ENCODE data around the gene CEP162.

DNA sequence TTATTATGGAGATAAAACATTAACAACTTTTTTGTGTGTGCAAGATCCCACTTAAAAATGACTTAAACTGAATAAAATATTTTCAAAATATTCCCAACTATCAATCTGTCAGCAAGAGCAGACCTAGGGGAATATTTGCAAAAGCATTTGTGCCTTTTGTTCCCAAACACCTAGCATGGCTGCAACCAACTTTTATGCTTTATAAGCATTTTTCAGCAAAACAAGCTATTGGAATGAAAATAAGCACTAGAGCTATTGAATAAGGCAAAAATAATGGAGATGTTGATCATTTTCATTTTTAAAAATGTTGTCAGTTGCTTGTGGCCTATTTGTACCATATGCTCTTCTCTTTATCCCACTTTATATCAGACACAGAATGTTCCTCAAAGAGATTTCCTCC lies 28.2 kb upstream of the CEP162 start:
- no peak for TF ChIP-seq POLR2AphosphoS5 (IDR thresholded peaks at IDR 0.05)
- TF ChIP-seq, protein P1, sequence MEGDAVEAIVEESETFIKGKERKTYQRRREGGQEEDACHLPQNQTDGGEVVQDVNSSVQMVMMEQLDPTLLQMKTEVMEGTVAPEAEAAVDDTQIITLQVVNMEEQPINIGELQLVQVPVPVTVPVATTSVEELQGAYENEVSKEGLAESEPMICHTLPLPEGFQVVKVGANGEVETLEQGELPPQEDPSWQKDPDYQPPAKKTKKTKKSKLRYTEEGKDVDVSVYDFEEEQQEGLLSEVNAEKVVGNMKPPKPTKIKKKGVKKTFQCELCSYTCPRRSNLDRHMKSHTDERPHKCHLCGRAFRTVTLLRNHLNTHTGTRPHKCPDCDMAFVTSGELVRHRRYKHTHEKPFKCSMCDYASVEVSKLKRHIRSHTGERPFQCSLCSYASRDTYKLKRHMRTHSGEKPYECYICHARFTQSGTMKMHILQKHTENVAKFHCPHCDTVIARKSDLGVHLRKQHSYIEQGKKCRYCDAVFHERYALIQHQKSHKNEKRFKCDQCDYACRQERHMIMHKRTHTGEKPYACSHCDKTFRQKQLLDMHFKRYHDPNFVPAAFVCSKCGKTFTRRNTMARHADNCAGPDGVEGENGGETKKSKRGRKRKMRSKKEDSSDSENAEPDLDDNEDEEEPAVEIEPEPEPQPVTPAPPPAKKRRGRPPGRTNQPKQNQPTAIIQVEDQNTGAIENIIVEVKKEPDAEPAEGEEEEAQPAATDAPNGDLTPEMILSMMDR (IDR thresholded peaks at IDR 0.05) = no peak
